B cell (primary cell): Measurements from ENCODE around the gene LRRC45. TPM values are rescaled to one million over a fixed set of nuclear protein-coding genes. Genes with fewer than 3 reads are reported as not detected.

Source experiments
- ATAC-seq: fragments of 200-7000 bp; cut with Tn5 transposase; one replicate; pipeline ENCODE4 v1.10.0; 2021; ENCODE audit warnings: low read depth, mild to moderate bottlenecking, moderate number of reproducible peaks, moderate library complexity
- CTCF ChIA-PET: fragments of 350-600 bp; sonication (Branson Sonifier 250); formaldehyde crosslinking; loops from one replicate; lab custom pipeline; 2021; ENCODE audit warnings: antibody characterized with exemption, inconsistent platforms; lab: Charles Lee
- POLR2A ChIA-PET: fragments of 350-600 bp; sonication (Branson Sonifier 250); formaldehyde crosslinking; loops from one replicate; lab custom pipeline; 2021; ENCODE audit warnings: antibody characterized with exemption; lab: Charles Lee
- DNase-seq: peaks from one replicate; pipeline ENCODE4 v3.0.0; 2013
- H2AFZ ChIP-seq: 2 replicates; pipeline ENCODE4 v1.6.1; 2012; ENCODE audit warnings: mild to moderate bottlenecking, low read depth, low read length; ENCODE audit not compliant: insufficient read depth, poor library complexity, severe bottlenecking
- H3K27ac ChIP-seq, 2 donors: 1 replicate in 1 of 2; 2 replicates in 1 of 2; pipeline ENCODE4 v1.5.1; 2012 to 2013; ENCODE audit warnings: low read length in 2 of 2, mild to moderate bottlenecking in 2 of 2, moderate library complexity in 1 of 2
- H3K27me3 ChIP-seq, 4 experiments: fragments of 200-600 bp in 1 of 4; sonication (generic) in 1 of 4; replicated peaks in 1 of 4; 1 replicate in 2 of 4; 2 replicates in 2 of 4; pipeline versions ENCODE4 v1.6.1 to v1.7.0; 2013 to 2016; ENCODE audit warnings: low read length in 3 of 4, mild to moderate bottlenecking in 2 of 4, mixed read lengths in 1 of 4, moderate library complexity in 1 of 4; ENCODE audit not compliant: insufficient read depth in 4 of 4, control insufficient read depth in 3 of 4; ENCODE audit errors: control extremely low read depth in 1 of 4
- H3K36me3 ChIP-seq, 2 experiments: replicated peaks in 1 of 2; 1 replicate in 1 of 2; 2 replicates in 1 of 2; pipeline versions ENCODE4 v1.6.1 to v1.7.1; 2013; ENCODE audit warnings: low read length in 1 of 2; ENCODE audit not compliant: insufficient read depth in 2 of 2, control insufficient read depth in 1 of 2; ENCODE audit errors: control extremely low read depth in 1 of 2, extremely low read depth in 1 of 2
- H3K4me1 ChIP-seq, 2 donors: fragments of 200-600 bp in 1 of 2; sonication (generic) in 1 of 2; 1 replicate in 1 of 2; 2 replicates in 1 of 2; pipeline versions ENCODE4 v1.5.1 to v1.6.1; 2013 to 2017; ENCODE audit warnings: low read length in 2 of 2; ENCODE audit not compliant: control insufficient read depth in 2 of 2, insufficient read depth in 2 of 2
- H3K4me2 ChIP-seq: replicated peaks from 2 replicates; pipeline ENCODE3; 2012; ENCODE audit warnings: mild to moderate bottlenecking, low read depth, low read length; ENCODE audit not compliant: poor library complexity, severe bottlenecking
- H3K4me3 ChIP-seq, 5 experiments: fragments of 200-600 bp in 1 of 5; sonication (generic) in 1 of 5; 1 replicate in 3 of 5; 2 replicates in 2 of 5; pipeline versions ENCODE4 v1.5.1 to v1.7.0; 2011 to 2016; ENCODE audit warnings: low read length in 4 of 5, mild to moderate bottlenecking in 4 of 5, low read depth in 2 of 5, control low read depth in 1 of 5, moderate library complexity in 1 of 5; ENCODE audit not compliant: insufficient read depth in 1 of 5; ENCODE audit errors: control extremely low read depth in 1 of 5, extremely low read depth in 1 of 5
- H3K79me2 ChIP-seq: fragments of 200-600 bp; sonication (generic); one replicate; pipeline ENCODE4 v1.6.0; 2016; ENCODE audit warnings: low read length; ENCODE audit not compliant: control insufficient read depth, insufficient read depth
- H3K9ac ChIP-seq: fragments of 200-600 bp; sonication (generic); 2 replicates; pipeline ENCODE4 v1.6.1; 2017; ENCODE audit warnings: mild to moderate bottlenecking, low read length, moderate library complexity
- H3K9me3 ChIP-seq, 3 donors: one replicate each; pipeline versions ENCODE4 v1.6.1 to v1.7.1; 2013; ENCODE audit warnings: low read length in 2 of 3; ENCODE audit not compliant: control insufficient read depth in 2 of 3, insufficient read depth in 1 of 3; ENCODE audit errors: control extremely low read depth in 1 of 3
- H4K20me1 ChIP-seq: 2 replicates; pipeline ENCODE4 v1.6.0; 2012; ENCODE audit warnings: mild to moderate bottlenecking, low read length; ENCODE audit not compliant: insufficient read depth, control insufficient read depth, poor library complexity, severe bottlenecking
- H3K27ac Mint-ChIP-seq: one replicate; pipeline ENCODE4 v1.8.0; 2021; ENCODE audit warnings: mixed read lengths
- H3K27me3 Mint-ChIP-seq: one replicate; pipeline ENCODE4 v1.8.0; 2021; ENCODE audit warnings: mixed read lengths
- H3K4me1 Mint-ChIP-seq: one replicate; pipeline ENCODE4 v1.8.0; 2021; ENCODE audit warnings: mixed read lengths
- H3K4me3 Mint-ChIP-seq: one replicate; pipeline ENCODE4 v1.8.0; 2021; ENCODE audit warnings: mixed read lengths
- H3K9me3 Mint-ChIP-seq: one replicate; pipeline ENCODE4 v1.8.0; 2022; ENCODE audit warnings: mixed read lengths; ENCODE audit not compliant: insufficient read depth
- CTCF ChIP-seq: fragments of 200-600 bp; IDR thresholded peaks from one replicate; pipeline ENCODE4 v1.8.0; 2022; ENCODE audit warnings: antibody characterized with exemption, mild to moderate bottlenecking
- EZH2 ChIP-seq: IDR thresholded peaks from 2 replicates; pipeline ENCODE4 v1.6.1; 2012; ENCODE audit warnings: borderline replicate concordance, low read depth, mild to moderate bottlenecking, moderate library complexity, low read length; ENCODE audit not compliant: insufficient read depth, poor library complexity, severe bottlenecking
- WGBS: methylation state at CpG from one replicate; pipeline ENCODE4 v1.1.5; 2013; ENCODE audit warnings: missing lambda C conversion rate; ENCODE audit not compliant: insufficient coverage; 5-methylcytosine and 5-hydroxymethylcytosine counted together
- intact Hi-C: fragments of 100-400 bp; cut with micrococcal nuclease; formaldehyde crosslinking; loops from one replicate; pipeline ENCODE4 v1.10.0; 2022
- polyA plus RNA-seq: library from polyadenylated mRNA; depleted of rRNA; stranded (reverse); fragments of >200 nt; gene quantifications from 2 replicates; pipeline ENCODE4 v1.2.3, GENCODE V29; 2012
- total RNA-seq, 2 donors: library from RNA; stranded (reverse); fragments of 120-200 nt in 1 of 2; gene quantifications; 1 replicate in 1 of 2; 2 replicates in 1 of 2; pipeline versions ENCODE4 v1.2.3 to v1.2.4, GENCODE V29; 2013 to 2022

Gene LRRC45
- total and polyA plus RNA-seq, 2 donors (not counting 1 experiment from before 2014, with no cell fraction given): 19.4 to 19.6 TPM

DNA sequence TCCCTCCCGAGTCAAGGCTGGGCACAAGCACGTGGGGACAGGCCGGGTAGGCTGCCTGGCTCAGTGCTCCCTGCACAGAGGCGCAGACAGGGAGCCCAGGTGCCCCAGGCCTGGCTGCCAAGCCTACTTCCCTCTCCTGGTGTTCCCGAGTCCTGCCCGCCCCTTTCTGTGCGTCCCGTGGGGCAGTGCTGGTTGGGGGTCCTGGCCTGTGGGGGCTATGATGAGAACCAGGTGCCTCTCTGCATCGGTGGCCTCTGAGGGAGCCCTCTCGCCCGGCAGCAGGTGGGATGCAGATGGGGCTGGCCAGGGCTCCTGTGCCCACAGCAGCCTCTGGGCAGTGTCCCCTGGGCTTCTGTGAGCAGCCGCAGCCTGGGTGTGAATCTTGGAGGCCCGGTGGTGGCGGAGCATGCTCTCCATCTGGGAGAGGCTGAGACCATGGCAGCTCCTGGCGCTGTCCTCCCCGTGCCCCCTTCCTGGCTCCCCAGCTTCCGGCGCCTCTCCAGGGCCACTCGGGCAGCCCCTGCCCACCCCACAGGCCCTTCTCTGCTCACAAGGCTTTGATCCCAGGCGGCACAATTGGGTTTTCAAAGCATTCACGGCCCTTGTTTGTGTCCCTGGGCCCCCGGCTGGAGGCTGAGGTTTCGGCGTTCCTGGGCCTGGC is 7.7 kb upstream of the LRRC45 start:
- Histone ChIP-seq H3K9ac (no peak overlapping the region), H3K4me2 (no peak overlapping the region), H3K36me3 (peaks cover 0 to 9% of the 10 kb centered on the region in 2 experiments), H3K9me3 (no peaks in the 10 kb centered on the region), H4K20me1 (peaks cover 4% of the 10 kb centered on the region), H3K4me3 (no peak overlapping the region), H3K4me1 (peaks cover 0 to 5% of the 10 kb centered on the region in 2 donors), H3K27me3 (no peaks in the 10 kb centered on the region), H3K79me2 (no peaks in the 10 kb centered on the region), H3K27ac (no peak overlapping the region), H2AFZ (no peak overlapping the region)
- 93% methylated on average over 20 of the region's 24 CpGs for WGBS
- intact Hi-C loops: no loop called here
- TF ChIP-seq EZH2 (no peak), CTCF (no peak)
- Mint-ChIP-seq H3K27me3 (no peaks in the 10 kb centered on the region), H3K9me3 (no peaks in the 10 kb centered on the region), H3K4me1 (peaks cover 2% of the 10 kb centered on the region), H3K4me3 (no peak overlapping the region), H3K27ac (no peak overlapping the region)
- POLR2A ChIA-PET: interaction anchor here (0.6 kb wide), 1 partner anchor 91 kb away, joined by 5 read pairs; no protein-coding TSS in a partner anchor
- ATAC-seq: no peak
- DNase-seq: no peak
- CTCF ChIA-PET: interaction anchor here (1.1 kb wide), 1 partner anchor 56 kb away, joined by 3 read pairs; no protein-coding TSS in a partner anchor
